Measurements from ENCODE around the gene CKS1B. TPM values are rescaled to one million over a fixed set of nuclear protein-coding genes. Genes with fewer than 3 reads are reported as not detected.

CKS1B gene
- total RNA-seq, 2 donors from 2014 or later, result 52.4 to 72.9 TPM

GRCh38 chr1:155017946-155018316, 43.5 kb downstream of the CKS1B start:
- Mint-ChIP-seq H3K27me3 (no peaks in the 10 kb centered on the region), H3K4me1 (ENCODE audit: low read depth in 2 of 2) (peaks cover 16 to 34% of the 10 kb centered on the region in 2 donors), H3K27ac (no peak overlapping the region), H3K4me3 (peak overlapping the region; percentile 54), H3K9me3 (no peaks in the 10 kb centered on the region), H3K36me3 (no peaks in the 10 kb centered on the region)
- ATAC-seq, result no peak
- no peak for DNase-seq (ENCODE audit: low spot score)

GRCh38 chr1:155018617-155019348, 44.3 kb downstream of the CKS1B start:
- DNase-seq (ENCODE audit: low spot score) (no peak), ATAC-seq (no peak)
- peak overlapping the region in 1 of 2 donors; percentile 29 for H3K27ac Mint-ChIP-seq
- H3K36me3 Mint-ChIP-seq, result no peaks in the 10 kb centered on the region
- no peak overlapping the region for H3K4me3 Mint-ChIP-seq
- H3K27me3 Mint-ChIP-seq, result no peaks in the 10 kb centered on the region
- peaks cover 8 to 29% of the 10 kb centered on the region in 2 donors for H3K4me1 Mint-ChIP-seq (ENCODE audit: low read depth in 2 of 2)
- no peaks in the 10 kb centered on the region for H3K9me3 Mint-ChIP-seq

GRCh38 chr1:155019377-155020245, 45.1 kb downstream of the CKS1B start:
- H3K4me1 Mint-ChIP-seq (ENCODE audit: low read depth in 2 of 2), result peaks cover 5 to 27% of the 10 kb centered on the region in 2 donors
- no peak for ATAC-seq
- no peak for DNase-seq (ENCODE audit: low spot score)
- H3K9me3 Mint-ChIP-seq, result no peaks in the 10 kb centered on the region
- no peaks in the 10 kb centered on the region for H3K36me3 Mint-ChIP-seq
- peak overlapping the region in 1 of 2 donors; percentile 29 for H3K27ac Mint-ChIP-seq
- no peak overlapping the region for H3K4me3 Mint-ChIP-seq
- no peaks in the 10 kb centered on the region for H3K27me3 Mint-ChIP-seq

- ATAC-seq (no peak), DNase-seq (ENCODE audit: low spot score) (no peak)
- Mint-ChIP-seq H3K4me1 (ENCODE audit: low read depth in 2 of 2) (peaks cover 0 to 18% of the 10 kb centered on the region in 2 donors), H3K36me3 (no peaks in the 10 kb centered on the region), H3K4me3 (no peak overlapping the region), H3K27ac (no peak overlapping the region), H3K27me3 (no peaks in the 10 kb centered on the region), H3K9me3 (no peaks in the 10 kb centered on the region)
Observed at GRCh38 chr1:155022136-155022926, 47.9 kb downstream of the CKS1B start.

GRCh38 chr1:155022927-155023236, 48.4 kb downstream of the CKS1B start:
- no peaks in the 10 kb centered on the region for H3K36me3 Mint-ChIP-seq
- no peak overlapping the region for H3K27ac Mint-ChIP-seq
- DNase-seq (ENCODE audit: low spot score), result no peak
- H3K4me3 Mint-ChIP-seq, result no peak overlapping the region
- H3K4me1 Mint-ChIP-seq (ENCODE audit: low read depth in 2 of 2), result peaks cover 0 to 14% of the 10 kb centered on the region in 2 donors
- ATAC-seq, result no peak
- no peaks in the 10 kb centered on the region for H3K27me3 Mint-ChIP-seq
- H3K9me3 Mint-ChIP-seq, result no peaks in the 10 kb centered on the region

GRCh38 chr1:155023627-155024026, 49.1 kb downstream of the CKS1B start:
- DNase-seq (ENCODE audit: low spot score), result no peak
- H3K4me1 Mint-ChIP-seq (ENCODE audit: low read depth in 2 of 2), result peaks cover 0 to 13% of the 10 kb centered on the region in 2 donors
- no peak overlapping the region for H3K27ac Mint-ChIP-seq
- H3K4me3 Mint-ChIP-seq, result no peak overlapping the region
- no peaks in the 10 kb centered on the region for H3K27me3 Mint-ChIP-seq
- H3K9me3 Mint-ChIP-seq, result no peaks in the 10 kb centered on the region
- ATAC-seq, result peak in 1 of 2 donors; percentile 40
- no peaks in the 10 kb centered on the region for H3K36me3 Mint-ChIP-seq

- H3K36me3 Mint-ChIP-seq, result no peaks in the 10 kb centered on the region
- DNase-seq (ENCODE audit: low spot score) (no peak), ATAC-seq (no peak)
- H3K27ac Mint-ChIP-seq, result no peak overlapping the region
- no peak overlapping the region for H3K4me3 Mint-ChIP-seq
- H3K4me1 Mint-ChIP-seq (ENCODE audit: low read depth in 2 of 2), result peaks cover 0 to 12% of the 10 kb centered on the region in 2 donors
- H3K27me3 Mint-ChIP-seq, result no peaks in the 10 kb centered on the region
- H3K9me3 Mint-ChIP-seq, result no peaks in the 10 kb centered on the region
Observed at GRCh38 chr1:155024315-155024714, 49.8 kb downstream of the CKS1B start.

- Mint-ChIP-seq H3K27ac (no peak overlapping the region), H3K27me3 (no peaks in the 10 kb centered on the region), H3K4me1 (ENCODE audit: low read depth in 2 of 2) (peaks cover 0 to 4% of the 10 kb centered on the region in 2 donors), H3K4me3 (no peak overlapping the region), H3K36me3 (no peaks in the 10 kb centered on the region), H3K9me3 (no peaks in the 10 kb centered on the region)
- DNase-seq (ENCODE audit: low spot score), result no peak
- no peak for ATAC-seq
Observed at GRCh38 chr1:155026154-155026553, 51.7 kb downstream of the CKS1B start.

- Mint-ChIP-seq H3K4me1 (ENCODE audit: low read depth in 2 of 2) (peaks cover 0 to 1% of the 10 kb centered on the region in 2 donors), H3K27ac (no peak overlapping the region), H3K4me3 (no peak overlapping the region), H3K9me3 (no peaks in the 10 kb centered on the region), H3K27me3 (no peaks in the 10 kb centered on the region), H3K36me3 (no peaks in the 10 kb centered on the region)
- ATAC-seq (peak in 1 of 2 donors; percentile 26), DNase-seq (ENCODE audit: low spot score) (no peak)
Observed at GRCh38 chr1:155026588-155026987, 52.1 kb downstream of the CKS1B start.

Other genes starting within 250 kb of the CKS1B start
- gene KCNN3, start 104.4 kb upstream of the CKS1B start, total RNA-seq, result under 1 TPM in 1 of 2 donors, not detected in 1; 0.08 TPM
- gene PMVK, start 38.0 kb upstream of the CKS1B start, total RNA-seq, result 10 to 100 TPM; 28.8 to 53.9 TPM
- gene PBXIP1, start 18.6 kb upstream of the CKS1B start, total RNA-seq, result 10 to 100 TPM; 28.9 to 40.7 TPM
- gene PYGO2, start 12.9 kb upstream of the CKS1B start, total RNA-seq, result 10 to 100 TPM; 27.4 to 36.0 TPM
- gene SHC1, start 3.9 kb upstream of the CKS1B start, total RNA-seq, result 10 to 100 TPM; 72.3 to 72.7 TPM
- gene FLAD1, start 8.7 kb downstream of the CKS1B start, total RNA-seq, result 10 to 100 TPM; 53.1 to 84.2 TPM
- gene LENEP, start 18.9 kb downstream of the CKS1B start, total RNA-seq, result 1 to 10 TPM in 1 of 2 donors, under 1 TPM in 1; 0.48 to 4.3 TPM
- gene ZBTB7B, start 28.1 kb downstream of the CKS1B start, total RNA-seq, result 100 to 1,000 TPM in 1 of 2 donors, 10 to 100 TPM in 1; 78.4 to 107 TPM
- under 1 TPM in 1 of 2 donors, not detected in 1; 0.57 TPM for gene DCST2, start 59.1 kb downstream of the CKS1B start, total RNA-seq
- gene DCST1, start 59.1 kb downstream of the CKS1B start, total RNA-seq, result not detected
- gene ADAM15, start 76.6 kb downstream of the CKS1B start, total RNA-seq, result 100 to 1,000 TPM in 1 of 2 donors, 10 to 100 TPM in 1; 42.1 to 107 TPM
- 1 to 10 TPM; 1.7 to 4.7 TPM for gene EFNA4, start 89.1 kb downstream of the CKS1B start, total RNA-seq
- 1 to 10 TPM in 1 of 2 donors, not detected in 1; 1.2 TPM for gene EFNA3, start 104.2 kb downstream of the CKS1B start, total RNA-seq
- gene EFNA1, start 153.2 kb downstream of the CKS1B start, total RNA-seq, result not detected
- gene SLC50A1, start 161.2 kb downstream of the CKS1B start, total RNA-seq, result 10 to 100 TPM; 28.8 to 36.3 TPM
- 10 to 100 TPM; 26.0 to 31.1 TPM for gene DPM3, start 165.8 kb downstream of the CKS1B start, total RNA-seq
- 100 to 1,000 TPM; 149 to 223 TPM for gene KRTCAP2, start 198.6 kb downstream of the CKS1B start, total RNA-seq
- 1 to 10 TPM; 3.6 to 9.3 TPM for gene TRIM46, start 199.2 kb downstream of the CKS1B start, total RNA-seq
- 1 to 10 TPM; 4.1 to 9.4 TPM for gene THBS3, start 233.2 kb downstream of the CKS1B start, total RNA-seq
- 10 to 100 TPM; 42.6 to 53.0 TPM for gene MTX1, start 234.0 kb downstream of the CKS1B start, total RNA-seq

All from natural killer cell treated with Interleukin-12 subunit alpha and Interleukin-12 subunit beta and Interleukin-15 and Interleukin-18, amount 100 ng/mL, for 72 hours (primary cell).